GM18867 (cell line): ENCODE measurements around the gene TSSK1B.
"Not testable (repeated sequence)": the region's sequence is repeated elsewhere in the genome, so short reads cannot be mapped to it uniquely, and the experiment has no call there.

Experiments
- ATAC-seq: cut with Tn5 transposase; IDR thresholded peaks from one replicate; pipeline ENCODE4 v1.9.1; 2021; ENCODE audit warnings: mild to moderate bottlenecking, moderate library complexity; ENCODE audit not compliant: unreplicated experiment

TSSK1B gene, protein sequence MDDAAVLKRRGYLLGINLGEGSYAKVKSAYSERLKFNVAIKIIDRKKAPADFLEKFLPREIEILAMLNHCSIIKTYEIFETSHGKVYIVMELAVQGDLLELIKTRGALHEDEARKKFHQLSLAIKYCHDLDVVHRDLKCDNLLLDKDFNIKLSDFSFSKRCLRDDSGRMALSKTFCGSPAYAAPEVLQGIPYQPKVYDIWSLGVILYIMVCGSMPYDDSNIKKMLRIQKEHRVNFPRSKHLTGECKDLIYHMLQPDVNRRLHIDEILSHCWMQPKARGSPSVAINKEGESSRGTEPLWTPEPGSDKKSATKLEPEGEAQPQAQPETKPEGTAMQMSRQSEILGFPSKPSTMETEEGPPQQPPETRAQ

DNA sequence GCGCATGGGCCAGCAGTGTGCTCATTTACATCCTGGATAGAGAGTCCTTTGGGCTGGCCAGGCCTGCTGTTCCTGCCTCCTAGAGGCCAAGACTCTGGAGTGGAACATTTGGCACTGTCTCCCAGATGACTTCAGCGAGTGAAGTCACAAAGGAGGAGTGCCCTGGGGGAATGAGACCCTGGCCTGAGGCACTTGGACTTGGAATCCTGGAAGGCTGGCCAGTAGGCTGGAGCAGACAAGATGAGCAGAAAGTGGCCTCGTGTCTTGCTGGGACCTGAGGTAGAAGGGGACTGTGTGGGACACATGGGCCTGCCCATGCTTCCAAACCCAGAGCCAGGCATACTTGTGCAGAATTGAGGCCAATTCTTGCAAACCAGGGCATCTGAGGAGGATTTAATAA, at the start of gene TSSK1B:
TSSK1B (minus strand) TSS at position 101 of the 400 bp plus-strand sequence. CDS start 150 bp downstream, outside the sequence.
- no peak for ATAC-seq

DNA sequence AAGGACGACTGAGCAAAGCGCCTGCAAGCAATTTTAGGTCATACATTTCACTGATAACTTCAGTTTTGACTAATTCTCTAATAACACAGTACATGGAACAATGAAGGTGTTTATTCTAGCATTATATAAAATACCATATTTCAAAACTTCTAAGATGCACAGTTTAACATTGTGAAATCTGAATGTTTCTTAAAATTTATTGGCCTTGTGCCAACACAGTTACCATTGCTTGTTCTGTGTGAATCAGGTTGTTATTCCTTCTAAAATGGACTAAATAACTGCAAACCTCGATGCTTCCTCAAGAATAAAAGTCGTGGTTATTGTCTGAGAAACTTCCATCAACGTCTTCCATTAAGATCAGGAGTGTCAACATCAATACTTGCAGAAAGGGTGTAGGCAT, 45.5 kb upstream of the TSSK1B start:
- no peak for ATAC-seq

DNA sequence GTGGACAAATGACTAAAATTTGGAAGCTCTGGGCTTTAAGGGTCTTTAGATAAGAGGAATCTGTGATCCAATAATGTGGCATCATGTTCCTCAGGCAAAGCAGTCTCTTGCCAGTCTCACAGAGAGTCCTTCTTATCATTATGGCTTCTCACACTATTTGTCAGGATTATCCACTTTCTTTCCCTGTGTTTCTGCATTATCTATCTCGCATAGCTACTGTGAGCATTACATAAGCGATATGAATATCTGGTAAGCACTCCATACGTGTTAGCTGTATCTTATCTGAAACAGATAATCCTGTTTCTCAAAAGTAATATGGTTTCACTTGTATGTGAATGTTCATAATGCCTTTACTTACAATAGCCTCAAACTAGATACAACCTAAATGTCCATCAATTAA, 43.9 kb upstream of the TSSK1B start:
- ATAC-seq = no peak

DNA sequence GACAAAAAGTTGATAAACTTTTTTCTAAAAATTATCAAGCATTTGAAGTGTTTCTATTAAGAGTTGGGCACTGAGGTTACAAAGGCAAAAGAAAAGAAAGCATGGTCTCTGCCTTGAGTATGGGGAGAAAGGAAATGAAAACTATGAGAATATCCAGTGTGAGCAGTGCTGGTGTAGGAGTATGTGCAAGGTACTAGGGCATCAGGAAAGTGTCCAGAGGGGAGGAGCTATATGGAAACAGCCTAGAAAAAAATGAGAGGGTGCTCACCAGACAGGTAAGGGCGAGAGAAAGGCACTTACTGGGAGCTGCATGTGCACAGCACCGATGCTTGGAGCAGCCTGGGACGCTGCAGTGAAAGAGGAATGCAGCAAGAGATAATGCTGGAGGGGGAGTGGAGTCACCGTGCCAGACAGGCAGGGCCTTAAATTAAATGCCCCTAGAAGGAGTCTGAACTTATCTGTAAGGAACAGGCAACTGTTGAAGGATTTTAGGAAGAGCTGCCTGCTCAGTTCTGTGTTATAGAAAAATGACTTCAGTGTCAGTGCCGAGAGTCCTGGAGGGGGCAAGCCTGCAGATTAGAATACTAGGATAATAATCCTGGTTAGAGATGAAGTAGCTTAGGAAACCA, 39.4 kb upstream of the TSSK1B start:
- ATAC-seq = no peak

DNA sequence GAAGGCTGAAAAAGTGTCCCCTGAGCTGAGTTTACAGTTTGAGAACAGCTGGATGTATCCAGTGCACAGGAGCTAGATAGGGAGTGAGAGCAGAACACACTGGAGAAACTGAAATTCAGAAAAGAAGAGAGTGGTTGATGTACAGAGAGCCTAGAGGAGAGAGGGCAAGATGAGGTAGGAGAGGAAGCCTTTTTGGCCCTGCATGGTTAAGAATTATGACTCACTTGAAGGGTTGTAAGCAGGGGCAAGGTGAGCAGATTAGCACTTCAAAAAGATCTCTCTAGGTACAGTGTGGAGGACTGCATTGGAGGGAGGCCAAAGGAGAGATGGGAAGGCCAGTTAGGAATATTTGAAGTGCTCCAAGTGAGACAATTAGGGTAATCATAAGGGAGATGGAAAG, 28.2 kb upstream of the TSSK1B start:
- ATAC-seq = no peak

DNA sequence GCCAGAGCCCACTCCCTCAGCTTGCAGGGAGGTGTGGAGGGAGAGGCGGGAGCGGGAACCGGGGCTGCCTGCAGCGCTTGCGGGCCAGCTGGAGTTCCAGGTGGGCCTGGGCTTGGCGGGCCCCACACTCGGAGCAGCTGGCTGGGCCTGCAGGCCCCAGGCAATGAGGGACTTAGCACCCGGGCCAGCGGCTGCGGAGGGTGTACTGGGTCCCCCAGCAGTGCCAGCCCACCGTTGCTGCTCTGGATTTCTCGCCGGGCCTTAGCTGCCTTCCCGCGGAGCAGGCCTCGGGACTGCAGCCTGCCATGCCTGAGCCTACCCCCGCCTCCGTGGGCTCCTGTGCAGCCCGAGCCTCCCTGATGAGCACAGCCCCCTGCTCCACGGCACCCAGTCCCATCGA, 22.3 kb upstream of the TSSK1B start:
- ATAC-seq = not testable (repeated sequence)

DNA sequence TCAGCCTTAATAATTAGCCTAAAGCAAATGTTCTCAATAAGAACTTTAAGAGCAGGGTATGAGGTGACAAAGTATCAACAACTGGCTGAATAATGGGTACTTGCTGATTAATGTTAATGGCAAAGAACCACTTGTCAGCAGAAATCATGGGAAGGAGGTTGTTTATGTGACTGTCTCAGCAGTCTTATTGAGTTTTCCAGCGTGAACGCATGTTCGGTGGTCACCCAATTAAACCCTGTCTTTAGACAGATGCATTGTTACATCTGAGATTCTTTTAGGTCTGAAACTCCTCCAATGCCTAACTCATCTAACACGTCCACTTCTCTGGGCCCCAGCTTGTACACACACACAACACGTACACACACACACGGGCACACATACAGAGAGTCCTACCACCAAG, 18.2 kb upstream of the TSSK1B start:
- no peak for ATAC-seq

DNA sequence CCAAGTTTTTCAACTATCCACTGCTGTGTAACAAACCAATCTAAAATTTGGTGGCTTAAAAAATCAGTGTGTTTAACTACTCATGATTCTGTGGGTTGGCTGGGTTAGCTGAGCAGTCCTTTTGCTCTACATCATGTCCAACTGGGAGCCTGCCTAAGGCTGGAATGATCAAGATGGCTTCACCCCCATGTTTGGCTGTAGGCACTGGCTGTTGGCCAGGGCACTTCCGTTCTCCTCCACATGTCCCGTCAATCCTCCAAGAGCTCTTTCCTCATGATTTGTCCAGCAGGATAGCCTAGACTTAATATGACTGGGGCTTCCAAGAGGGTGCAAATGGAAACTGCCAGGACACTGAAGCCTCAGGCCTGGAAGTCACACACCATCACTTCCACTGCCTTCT, 17.0 kb upstream of the TSSK1B start:
- no peak for ATAC-seq

DNA sequence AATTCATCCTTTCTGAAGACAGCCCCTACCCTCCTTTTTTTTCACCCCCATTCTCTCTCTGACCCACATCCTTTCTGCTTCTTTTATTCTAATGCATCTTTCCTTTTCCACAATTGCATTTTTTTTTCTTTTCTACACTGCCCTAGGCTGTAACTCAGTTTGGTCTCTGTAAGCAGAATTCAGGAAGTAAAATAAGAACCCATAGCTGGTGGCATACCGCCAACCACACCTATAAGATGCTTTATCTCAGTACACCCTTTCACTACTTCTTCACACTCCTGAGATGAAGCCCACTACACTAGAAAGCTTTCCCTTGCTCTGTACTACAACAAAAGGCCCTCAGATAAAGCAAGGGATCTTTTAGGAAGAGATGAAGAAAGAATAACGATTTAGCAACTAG, 16.1 kb upstream of the TSSK1B start:
- no peak for ATAC-seq

DNA sequence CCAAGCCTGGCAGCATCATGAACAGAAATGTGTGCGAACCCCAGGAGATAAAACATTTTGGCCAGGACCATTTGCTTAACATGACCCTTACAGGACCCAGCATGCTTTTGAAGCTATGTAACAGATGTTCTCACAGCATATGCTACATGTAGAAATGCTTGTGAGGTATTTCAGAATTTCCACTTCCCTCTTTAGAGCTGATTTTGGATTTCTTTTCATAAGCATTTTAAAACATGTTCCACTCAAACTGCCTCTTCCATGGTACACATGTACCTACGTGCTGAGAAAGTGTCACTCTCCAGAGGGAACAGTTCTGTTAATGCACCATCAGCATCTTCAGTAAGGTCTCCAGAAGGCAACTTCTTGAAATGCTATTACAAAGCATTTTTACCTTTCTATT, 15.7 kb upstream of the TSSK1B start:
- no peak for ATAC-seq

DNA sequence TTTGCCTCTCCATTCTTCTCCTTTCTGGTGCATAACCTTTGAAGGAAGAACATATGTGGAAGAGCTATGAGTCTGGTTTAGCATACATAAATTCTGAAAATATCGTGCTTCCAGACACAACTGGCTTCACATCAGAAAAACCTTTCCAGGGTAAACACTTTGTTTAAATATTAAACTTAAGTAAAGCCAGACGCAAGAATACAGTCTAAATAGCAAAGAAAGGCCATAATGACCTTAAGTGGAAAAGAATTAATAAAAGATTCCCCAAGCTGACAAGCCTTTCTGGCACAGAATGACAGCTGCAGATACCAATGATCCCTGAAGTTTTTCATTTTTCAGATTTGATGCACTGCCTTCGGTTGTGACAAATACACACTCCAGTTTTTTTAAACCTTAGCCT, 13.5 kb upstream of the TSSK1B start:
- no peak for ATAC-seq

DNA sequence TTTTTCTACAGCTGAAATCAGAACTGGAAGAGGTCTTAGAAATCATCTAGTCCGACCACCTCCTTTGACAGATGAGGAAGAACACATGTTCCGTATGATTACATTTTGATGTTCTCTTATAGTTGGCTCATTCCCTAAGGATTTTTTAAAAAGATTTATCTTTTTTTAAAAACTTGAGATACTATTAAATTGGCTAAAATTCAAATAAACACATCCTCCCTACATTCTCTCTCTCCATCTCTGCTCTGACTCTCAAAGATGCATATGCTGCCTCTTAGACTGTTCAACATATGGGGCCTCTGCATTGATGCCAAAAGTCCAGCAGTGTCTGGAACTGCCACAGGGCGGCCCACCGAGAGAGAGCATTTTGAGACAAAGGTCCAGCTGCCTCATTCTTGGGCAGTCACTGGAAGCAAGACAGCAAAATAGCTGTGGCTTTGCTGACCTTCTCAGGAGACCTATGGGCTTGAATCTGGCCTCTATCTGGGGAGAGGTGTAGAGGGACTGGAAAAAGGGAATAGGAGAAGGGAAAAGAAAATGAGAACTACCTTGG, 12.8 kb upstream of the TSSK1B start:
- ATAC-seq = no peak

DNA sequence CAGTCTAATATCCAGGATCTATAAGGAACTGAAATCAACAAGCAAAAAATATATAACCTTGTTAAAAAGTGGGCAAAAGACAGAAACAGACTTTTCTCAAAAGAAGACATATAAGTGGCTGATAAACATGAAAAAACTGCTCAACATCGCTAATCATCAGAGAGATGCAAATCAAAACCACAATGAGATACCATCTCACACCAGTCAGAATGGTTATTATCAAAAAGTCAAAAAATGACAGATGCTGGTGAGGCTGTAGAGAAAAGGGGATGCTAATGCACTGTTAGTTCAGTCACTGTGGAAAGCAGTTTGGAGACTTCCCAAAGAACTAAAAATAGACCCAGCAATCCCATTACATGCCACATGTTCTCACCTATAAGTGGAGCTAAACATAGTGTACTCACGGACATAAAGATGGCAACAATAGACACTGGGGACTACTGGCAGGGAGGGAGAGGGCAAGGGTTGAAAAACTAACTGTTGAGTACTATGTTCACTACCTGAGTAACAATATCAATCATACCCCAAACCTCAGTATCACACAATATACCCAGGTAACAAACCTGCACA, 11.7 kb upstream of the TSSK1B start:
- no peak for ATAC-seq

DNA sequence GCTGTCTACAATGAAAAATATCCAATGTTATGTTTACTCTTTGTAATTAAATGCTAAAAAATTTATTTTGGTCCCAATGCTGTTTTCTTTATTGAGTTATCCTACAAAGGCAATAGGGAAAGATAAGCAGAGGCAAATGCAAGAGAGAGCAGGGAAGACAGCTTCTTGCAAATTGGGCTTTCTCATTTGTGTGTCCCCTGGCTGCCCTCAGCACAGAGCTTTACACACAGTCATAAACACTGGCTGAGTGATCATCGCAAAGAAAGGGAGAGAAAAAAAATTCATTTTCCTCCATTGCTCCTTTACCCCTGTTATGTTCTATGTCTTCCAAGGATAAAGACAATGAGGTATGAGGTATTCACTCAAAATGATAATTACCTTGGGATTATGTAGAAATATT, 2.3 kb upstream of the TSSK1B start:
- no peak for ATAC-seq

DNA sequence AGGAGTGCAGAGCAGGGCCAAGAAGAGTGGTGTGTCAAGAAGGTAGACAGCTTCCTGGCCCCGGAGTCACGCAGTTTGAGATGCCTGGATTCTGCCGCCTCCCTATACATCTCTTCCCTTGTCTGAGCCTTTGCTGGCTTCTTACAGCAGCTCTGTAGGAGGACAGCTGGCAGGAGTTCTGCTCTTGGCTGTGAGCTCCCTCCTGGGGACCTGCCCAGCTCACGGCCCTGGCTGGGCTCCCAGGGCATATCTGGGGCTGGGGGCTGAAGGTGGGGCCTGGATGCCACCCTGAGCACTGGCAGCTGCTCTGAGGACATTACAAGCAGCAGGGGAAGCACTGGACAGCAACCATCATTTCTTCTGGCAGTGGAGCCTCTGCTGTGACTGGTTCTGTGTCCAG, 786 bp upstream of the TSSK1B start:
- no peak for ATAC-seq

DNA sequence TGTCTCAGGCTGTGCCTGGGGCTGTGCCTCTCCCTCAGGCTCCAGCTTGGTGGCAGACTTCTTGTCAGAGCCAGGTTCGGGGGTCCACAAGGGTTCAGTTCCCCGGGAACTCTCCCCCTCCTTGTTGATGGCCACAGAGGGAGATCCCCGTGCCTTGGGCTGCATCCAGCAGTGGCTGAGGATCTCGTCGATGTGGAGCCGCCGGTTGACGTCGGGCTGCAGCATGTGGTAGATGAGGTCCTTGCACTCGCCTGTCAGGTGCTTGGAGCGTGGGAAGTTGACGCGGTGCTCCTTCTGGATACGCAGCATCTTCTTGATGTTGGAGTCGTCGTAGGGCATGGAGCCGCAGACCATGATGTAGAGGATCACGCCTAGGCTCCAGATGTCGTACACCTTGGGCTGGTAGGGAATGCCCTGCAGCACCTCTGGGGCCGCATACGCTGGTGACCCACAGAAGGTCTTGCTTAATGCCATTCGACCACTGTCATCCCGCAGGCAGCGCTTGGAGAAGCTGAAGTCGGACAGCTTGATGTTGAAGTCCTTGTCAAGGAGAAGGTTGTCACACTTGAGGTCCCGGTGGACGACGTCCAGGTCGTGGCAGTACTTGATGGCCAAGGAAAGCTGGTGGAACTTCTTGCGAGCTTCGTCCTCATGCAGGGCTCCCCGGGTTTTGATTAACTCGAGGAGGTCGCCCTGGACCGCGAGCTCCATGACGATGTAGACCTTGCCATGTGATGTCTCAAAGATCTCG, 752 bp downstream of the TSSK1B start:
- ATAC-seq = no peak

DNA sequence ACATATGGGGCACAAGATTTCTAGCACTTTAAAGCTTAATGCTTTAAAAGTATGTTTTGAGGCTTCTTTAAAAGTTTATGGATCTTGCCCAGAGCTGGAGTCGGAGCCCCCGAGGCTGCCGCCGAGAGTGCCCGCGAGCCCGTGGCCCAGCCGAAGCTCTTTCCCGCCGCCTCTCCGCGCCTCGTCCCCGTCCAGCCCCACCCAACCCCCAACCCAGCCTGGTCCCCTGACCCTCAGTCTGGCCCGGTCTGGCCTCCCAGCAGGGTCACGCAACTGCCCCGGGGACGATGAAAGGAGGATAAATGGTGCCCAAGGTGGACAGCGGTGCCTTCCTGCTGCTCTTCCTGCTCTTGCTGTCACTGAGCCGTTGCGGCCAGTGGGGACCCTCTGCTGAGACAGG, 1.7 kb downstream of the TSSK1B start:
- no peak for ATAC-seq

DNA sequence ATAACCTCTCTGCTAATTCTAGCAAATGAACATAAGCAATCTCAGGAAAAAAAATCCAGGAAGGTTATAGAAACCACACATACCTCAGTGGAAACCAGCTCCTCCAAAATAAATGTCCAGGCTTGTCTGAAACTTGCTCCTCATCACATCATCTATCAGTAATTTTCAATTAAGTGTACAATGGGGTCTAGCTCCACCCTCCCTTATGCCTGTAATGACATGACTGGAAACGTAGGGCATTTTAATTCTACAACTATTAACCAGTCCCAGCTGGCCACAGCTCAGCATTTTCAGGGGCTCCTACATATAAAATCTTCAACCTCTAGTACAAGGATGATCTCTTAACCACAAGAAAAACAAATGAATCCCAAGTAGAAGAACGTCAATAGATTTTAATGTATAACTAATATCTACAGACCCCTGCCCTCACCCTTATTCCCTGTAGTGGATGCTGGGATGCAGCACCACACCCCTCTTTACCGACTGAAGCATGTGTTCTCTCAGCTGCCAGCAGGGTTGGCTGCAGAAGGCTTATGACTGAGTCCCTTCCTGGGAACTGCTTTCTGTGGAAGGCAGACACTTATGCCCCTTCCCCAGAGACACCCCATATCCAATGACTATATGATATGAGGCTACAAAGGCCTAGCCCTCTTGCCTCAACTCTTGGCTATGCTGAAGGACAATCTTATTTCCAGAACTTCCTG, 6.8 kb downstream of the TSSK1B start:
- no peak for ATAC-seq

DNA sequence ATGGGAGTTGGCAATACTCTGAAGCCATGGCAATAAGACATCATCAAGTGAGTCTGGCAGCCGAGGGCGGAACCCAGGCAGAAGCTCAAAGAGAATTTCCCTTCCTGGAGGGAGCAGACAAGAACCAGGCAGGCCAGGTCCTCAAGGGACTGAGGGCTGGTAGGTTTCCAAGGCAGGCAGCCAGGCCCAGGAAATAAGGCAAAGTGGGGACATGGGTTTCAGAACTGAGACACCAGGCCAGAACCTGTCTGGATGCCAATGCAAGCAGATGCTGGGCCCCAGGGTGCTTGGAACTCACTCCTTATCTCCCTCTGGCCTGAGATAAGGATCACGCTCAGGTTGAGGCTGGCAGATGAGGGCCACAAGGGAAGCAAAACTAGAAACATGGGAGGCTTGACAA, 8.9 kb downstream of the TSSK1B start:
- ATAC-seq = no peak

DNA sequence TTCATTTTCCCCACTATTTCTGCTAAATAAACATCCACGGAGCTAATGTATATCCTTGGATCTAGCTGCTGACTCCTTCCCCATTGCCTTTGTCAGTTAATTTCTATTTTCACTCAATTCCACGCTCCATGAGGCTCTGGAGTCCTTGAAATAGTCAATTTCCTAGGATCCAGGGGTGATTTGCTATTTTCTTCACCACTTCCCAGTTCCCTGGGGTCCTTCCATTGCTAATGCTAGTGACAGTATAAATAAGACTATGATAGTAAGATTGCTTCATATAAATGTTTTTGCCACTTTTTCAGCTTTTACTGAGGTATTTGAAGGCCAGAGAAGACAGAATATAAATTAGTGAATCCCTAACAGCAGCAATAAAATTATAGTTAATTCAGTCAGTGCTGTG, 13.1 kb downstream of the TSSK1B start:
- no peak for ATAC-seq

DNA sequence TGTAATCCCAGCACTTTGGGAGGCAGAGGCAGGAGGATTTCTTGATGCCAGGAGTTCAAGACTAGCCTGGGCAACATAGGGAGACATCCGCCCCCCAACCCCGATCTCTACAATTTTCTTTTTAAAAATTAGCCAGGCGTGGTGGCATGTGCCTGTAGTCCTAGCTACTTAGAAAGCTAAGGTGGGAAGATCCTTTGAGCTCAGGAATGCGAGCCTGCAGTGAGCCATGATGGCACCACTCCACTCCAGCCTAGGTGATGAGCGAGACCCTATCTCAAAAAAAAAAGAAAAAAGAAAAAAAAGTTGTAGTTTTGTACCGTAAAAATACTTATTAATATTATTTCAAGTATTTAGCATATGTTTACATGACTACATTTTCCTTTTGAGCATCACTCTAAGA, 29.3 kb downstream of the TSSK1B start:
- ATAC-seq = no peak
